Activated CD8-positive, alpha-beta memory T cell treated with anti-CD3 and anti-CD28 coated beads for 4 hours (primary cell): ENCODE measurements around the gene ETV6.
A peak's percentile ranks its signal among the peaks of the same experiment; 100 is the strongest.

Experiments
- DNase-seq, 2 donors: peaks; one replicate each; pipeline ENCODE4 v3.0.0-alpha.2; 2020; ENCODE audit warnings: low read depth in 2 of 2

The ETV6 gene

GRCh38 chr12:11716794-11717518, 67.5 kb downstream of the ETV6 start:
- DNase-seq: no peak

GRCh38 chr12:11717519-11717961, 68.1 kb downstream of the ETV6 start:
- no peak for DNase-seq

DNA sequence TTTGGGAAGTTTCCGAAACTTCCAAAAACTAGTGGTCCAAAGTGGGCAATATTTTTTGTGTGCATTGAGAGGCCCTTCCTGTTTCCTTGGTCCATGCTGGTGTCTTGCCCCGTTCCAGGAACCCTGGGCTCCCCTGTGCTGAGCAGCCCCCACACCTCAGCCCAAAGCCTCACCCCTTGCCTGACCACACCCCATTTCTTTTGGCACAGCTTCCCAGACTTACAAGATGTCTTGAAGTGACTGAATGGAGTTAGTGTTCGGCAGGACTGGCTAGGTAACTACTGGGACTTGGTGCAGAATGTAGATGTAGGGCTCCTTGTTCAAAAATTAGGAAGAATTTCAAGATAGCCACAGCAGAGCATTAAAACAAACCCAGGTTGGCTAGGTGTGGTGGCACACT, 68.6 kb downstream of the ETV6 start:
- no peak for DNase-seq

DNA sequence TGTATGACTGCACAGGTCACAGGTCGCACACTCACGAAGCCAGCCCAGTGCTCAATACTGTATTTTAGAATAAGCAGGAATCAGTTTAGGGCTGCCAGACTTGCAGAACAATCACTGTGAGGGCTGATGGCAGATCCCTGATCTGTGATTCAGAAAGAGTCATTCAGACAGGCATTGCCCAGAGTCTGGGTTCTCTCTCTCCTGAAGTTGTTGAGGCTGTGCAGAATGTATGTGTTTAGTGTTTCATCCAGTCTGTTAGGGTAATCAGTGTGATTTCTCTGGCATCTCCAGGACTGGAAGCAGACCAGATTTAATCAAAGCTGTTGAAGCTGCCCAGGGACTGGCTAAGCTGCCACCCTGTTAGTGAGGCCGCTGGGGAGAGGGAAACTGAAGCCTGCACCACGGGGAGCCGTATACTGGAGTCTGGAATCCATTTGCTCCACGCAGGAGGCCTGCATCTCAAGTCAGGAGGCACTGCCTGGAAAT, 69.3 kb downstream of the ETV6 start:
- DNase-seq: no peak

- DNase-seq: peak in 1 of 2 donors; percentile 23
Observed at GRCh38 chr12:11719678-11720099, 70.2 kb downstream of the ETV6 start.

DNA sequence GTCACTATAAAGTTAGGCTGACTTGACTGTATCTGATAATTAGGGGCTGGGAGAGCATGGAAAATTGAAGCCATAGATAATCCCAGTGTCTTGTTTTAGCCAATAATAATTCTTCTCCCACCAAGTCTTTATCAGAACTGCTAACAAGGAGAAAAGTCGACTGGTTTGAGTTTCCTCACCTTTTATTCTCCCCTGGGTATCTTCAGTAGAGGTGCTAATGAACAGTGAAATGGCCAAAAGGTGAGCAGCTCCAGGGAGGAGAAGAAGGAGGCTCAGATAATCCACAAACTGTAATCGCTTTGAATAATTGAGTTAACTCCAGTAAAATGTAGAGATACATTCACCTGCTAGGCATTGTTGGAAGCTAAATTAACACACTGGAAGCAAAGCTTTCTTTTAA, 72.6 kb downstream of the ETV6 start:
- no peak for DNase-seq

- no peak for DNase-seq
Observed at GRCh38 chr12:11722578-11723138, 73.2 kb downstream of the ETV6 start.

GRCh38 chr12:11723993-11724392, 74.5 kb downstream of the ETV6 start:
- no peak for DNase-seq

- no peak for DNase-seq
Observed at GRCh38 chr12:11724888-11725311, 75.4 kb downstream of the ETV6 start.

DNA sequence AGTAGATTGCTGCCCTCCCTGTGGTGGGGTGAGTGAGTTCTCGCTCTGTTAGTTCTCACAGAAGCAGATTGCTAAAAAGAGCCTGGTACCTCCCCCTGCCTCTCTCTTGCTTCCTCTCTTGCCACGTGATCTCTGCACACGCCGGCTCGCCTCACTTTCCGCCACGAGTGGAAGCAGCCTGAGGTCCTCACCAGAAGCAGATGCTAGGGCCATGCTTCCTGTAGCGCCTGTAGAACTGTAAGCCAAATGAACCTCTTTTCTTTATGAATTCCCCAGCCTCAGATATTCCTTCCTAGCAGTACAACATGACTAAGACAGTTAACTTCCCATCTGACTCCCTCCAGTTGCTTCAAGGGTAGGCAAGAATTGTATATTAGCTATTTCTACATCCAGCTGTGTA, 76.2 kb downstream of the ETV6 start:
- DNase-seq: no peak

DNA sequence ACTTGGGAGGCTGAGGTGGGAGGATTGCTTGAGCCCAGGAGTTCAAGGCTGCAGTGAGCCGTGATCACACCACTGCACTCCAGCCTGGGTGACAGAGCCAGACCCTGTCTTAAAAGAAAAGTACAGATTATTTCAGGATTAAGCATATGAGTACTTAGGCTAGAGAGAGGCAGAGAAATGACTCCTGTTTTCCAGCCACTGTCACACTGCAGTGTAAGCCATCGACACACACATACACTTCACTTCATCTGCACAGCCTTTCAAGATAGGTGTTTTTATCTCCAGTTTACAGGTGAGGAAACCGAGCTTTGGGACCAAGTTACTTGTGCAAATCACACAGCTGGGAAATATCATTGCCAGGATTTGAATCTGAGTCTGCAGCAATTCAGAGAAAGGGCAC, 77.2 kb downstream of the ETV6 start:
- no peak for DNase-seq

- DNase-seq: peak in 1 of 2 donors; percentile 25
Observed at GRCh38 chr12:11727133-11727664, 77.7 kb downstream of the ETV6 start.

DNA sequence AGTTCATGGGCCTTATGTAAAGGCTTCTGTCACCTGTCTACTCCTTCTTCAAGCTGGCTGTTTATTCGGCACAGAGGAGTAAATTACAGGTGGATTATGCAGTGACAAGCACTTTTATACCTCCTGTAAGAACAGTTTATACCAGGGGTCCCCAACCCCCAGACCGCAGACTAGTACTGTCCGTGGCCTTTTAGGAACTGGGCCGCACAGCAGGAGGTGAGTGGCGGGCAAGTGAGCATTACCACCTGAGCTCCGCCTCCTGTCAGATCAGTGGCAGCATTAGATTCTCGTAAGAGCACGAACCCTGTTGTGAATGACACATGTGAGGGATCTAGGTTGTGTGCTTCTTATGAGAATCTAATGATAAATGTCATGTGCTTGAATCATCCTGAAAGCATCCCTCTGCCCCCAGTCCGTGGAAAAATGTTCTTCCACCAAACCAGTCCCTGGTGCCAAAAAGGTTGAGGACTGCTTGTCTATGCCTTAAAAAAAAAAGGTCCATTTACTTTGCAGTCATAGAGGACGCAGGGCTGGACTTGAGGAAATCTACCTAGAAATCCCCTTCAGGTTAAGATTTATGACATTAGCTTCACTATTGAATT, 78.8 kb downstream of the ETV6 start:
- no peak for DNase-seq

GRCh38 chr12:11729008-11729407, 79.5 kb downstream of the ETV6 start:
- no peak for DNase-seq

GRCh38 chr12:11729439-11730150, 80.1 kb downstream of the ETV6 start:
- DNase-seq: no peak

- DNase-seq: no peak
Observed at GRCh38 chr12:11730299-11731041, 81.0 kb downstream of the ETV6 start.

GRCh38 chr12:11731042-11731357, 81.5 kb downstream of the ETV6 start:
- no peak for DNase-seq

- DNase-seq: no peak
Observed at GRCh38 chr12:11731455-11731854, 82.0 kb downstream of the ETV6 start.

DNA sequence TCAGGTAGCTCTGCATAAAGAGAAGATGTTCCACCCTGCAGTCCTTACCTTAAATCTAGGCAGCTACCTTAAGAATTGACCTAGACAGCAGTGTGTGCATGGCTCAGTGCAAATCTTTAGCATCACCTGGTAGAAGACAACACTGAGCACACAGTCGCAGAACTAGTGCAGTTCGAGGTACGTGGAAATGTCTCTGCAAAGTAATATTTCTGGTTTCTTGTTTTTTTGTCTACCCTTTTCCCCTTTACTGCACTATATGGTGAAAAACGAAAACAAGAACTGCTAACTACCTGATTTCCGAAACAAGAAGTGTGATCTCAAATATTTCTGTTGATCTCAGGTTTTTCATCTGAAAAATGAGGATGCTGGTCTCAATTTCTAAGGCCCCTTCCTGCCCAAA, 82.5 kb downstream of the ETV6 start:
- no peak for DNase-seq

DNA sequence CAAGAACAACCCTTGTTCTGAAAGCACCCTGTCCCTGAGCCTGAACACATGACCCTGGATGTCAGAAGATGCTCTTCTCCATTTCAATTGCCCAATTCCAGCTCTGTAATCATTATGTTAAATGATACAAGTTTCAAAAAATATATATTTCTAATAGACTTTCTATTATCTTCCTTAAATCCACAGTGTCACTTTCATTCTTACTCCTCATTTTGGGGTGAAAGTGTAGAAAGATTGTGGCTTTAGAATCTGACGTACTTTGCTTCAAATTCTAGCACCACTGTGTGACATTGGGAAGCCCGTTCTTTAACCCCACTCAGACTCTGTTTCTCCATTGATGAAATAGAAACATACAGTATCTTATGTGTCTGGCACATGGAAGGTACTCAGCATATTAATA, 83.2 kb downstream of the ETV6 start:
- no peak for DNase-seq

GRCh38 chr12:11734580-11735180, 85.2 kb downstream of the ETV6 start:
- DNase-seq: no peak
